Measurements from ENCODE around the gene HNRNPR.
A peak's percentile ranks its signal among the peaks of the same experiment; 100 is the strongest.
"Not testable (repeated sequence)": the region's sequence is repeated elsewhere in the genome, so short reads cannot be mapped to it uniquely, and the experiment has no call there.

The HNRNPR gene

GRCh38 chr1:23384312-23385058 lies 40.4 kb upstream of the HNRNPR start:
- H3K4me3 ChIP-seq (replicated peaks; ENCODE audit: low read depth, low read length) = no peak overlapping the region
- no peak for DNase-seq (ENCODE audit: extremely low read depth, low read depth)
- no peak for TF ChIP-seq CTCF (IDR thresholded peaks at IDR 0.05; ENCODE audit: low read depth, low read length, missing control alignments)

- DNase-seq (ENCODE audit: extremely low read depth, low read depth) = no peak
- no peak overlapping the region for H3K4me3 ChIP-seq (replicated peaks; ENCODE audit: low read depth, low read length)
- TF ChIP-seq CTCF (IDR thresholded peaks at IDR 0.05; ENCODE audit: low read depth, low read length, missing control alignments) = no peak
Measured at GRCh38 chr1:23383577-23384311, 39.7 kb upstream of the HNRNPR start.

GRCh38 chr1:23381233-23381885 lies 37.3 kb upstream of the HNRNPR start:
- no peak for DNase-seq (ENCODE audit: extremely low read depth, low read depth)
- H3K4me3 ChIP-seq (replicated peaks; ENCODE audit: low read depth, low read length) = no peak overlapping the region
- TF ChIP-seq CTCF (IDR thresholded peaks at IDR 0.05; ENCODE audit: low read depth, low read length, missing control alignments) = no peak

- DNase-seq (ENCODE audit: extremely low read depth, low read depth) = no peak
- TF ChIP-seq CTCF (IDR thresholded peaks at IDR 0.05; ENCODE audit: low read depth, low read length, missing control alignments) = no peak
- H3K4me3 ChIP-seq (replicated peaks; ENCODE audit: low read depth, low read length) = no peak overlapping the region
Measured at GRCh38 chr1:23380719-23381118, 36.6 kb upstream of the HNRNPR start.

GRCh38 chr1:23380236-23380635 lies 36.2 kb upstream of the HNRNPR start:
- DNase-seq (ENCODE audit: extremely low read depth, low read depth); H3K4me3 ChIP-seq (replicated peaks; ENCODE audit: low read depth, low read length): not testable (repeated sequence)

GRCh38 chr1:23376890-23377811 lies 33.1 kb upstream of the HNRNPR start:
- TF ChIP-seq CTCF (IDR thresholded peaks at IDR 0.05; ENCODE audit: low read depth, low read length, missing control alignments) = no peak
- no peak overlapping the region for H3K4me3 ChIP-seq (replicated peaks; ENCODE audit: low read depth, low read length)
- peak; percentile 85 for DNase-seq (ENCODE audit: extremely low read depth, low read depth)

- DNase-seq (ENCODE audit: extremely low read depth, low read depth); H3K4me3 ChIP-seq (replicated peaks; ENCODE audit: low read depth, low read length): not testable (repeated sequence)
Measured at GRCh38 chr1:23374079-23374735, 30.1 kb upstream of the HNRNPR start.

All from HFF-Myc (cell line).